NCI-H69 (cell line): ENCODE data around the gene HIVEP3.
A peak's percentile ranks its signal among the peaks of the same experiment; 100 is the strongest.

Experiments
- DNase-seq: peaks from one replicate; lab custom pipeline; 2025; lab: John Stamatoyannopoulos, UW

The HIVEP3 gene

DNA sequence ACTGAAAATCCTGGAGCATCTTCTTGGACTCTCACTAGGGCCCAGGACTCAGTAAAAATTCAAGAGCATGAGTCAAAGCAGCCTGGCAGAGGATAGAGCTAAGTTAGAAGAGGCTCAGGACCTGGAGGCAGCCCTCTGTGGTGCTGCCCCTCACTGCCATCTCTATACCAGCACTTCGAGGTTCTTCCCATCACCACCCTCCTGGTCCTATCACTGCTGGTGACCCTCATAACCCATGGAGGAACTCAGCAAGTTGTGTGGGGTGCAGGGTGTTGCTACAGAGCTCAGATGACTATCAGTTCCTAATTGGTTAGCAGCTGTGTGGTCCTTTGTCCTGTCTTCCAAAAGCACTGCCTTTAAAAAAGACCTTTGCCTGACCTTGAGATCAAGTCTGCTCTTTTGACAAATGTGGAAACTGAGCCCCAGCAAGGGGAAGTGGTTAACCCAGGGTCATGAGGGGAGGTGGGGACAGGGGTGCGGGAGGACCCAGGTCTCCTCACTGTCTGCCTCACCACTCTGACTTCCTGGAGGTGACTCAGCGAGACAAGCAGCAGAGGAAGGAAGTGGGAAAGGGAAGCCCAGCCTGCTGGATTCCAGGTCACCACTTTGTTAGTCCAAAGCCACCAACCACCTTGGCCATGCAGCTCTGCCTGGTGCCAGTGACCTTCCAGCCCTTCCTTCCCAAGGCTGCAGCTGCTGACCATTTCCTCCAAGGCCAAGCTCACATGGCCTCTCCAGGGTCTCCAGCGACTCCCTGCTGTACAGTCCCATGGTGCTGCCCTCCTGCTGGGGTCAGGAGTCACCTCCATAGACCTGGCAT, 234.8 kb downstream of the HIVEP3 start:
- DNase-seq: no peak

GRCh38 chr1:41682845-41683625, 235.7 kb downstream of the HIVEP3 start:
- no peak for DNase-seq

DNA sequence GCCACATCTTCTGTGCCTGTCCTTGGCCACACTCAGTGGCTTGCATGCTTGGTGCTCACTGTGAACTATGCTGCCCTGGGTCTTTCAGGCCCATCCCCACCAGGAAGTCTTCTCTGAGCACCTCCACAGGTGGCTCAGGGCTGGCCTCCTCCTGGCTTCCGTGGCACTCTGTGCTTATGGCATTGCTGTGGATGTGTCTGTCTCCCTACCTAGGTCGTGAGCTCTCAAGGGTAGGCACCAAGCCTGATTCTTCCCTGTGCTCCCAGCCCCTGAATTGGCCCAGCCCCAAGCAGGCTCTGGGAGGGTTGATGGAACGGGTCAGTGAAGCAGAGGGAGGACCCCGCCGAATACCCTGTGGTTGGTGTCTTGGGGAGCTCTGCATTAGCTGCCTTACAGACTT, 236.6 kb downstream of the HIVEP3 start:
- no peak for DNase-seq

- DNase-seq: no peak
These were observed 237.2 kb downstream of the HIVEP3 start for GRCh38 chr1:41681331-41682098.

- DNase-seq: no peak
These were observed 238.7 kb downstream of the HIVEP3 start for GRCh38 chr1:41679994-41680393.

DNA sequence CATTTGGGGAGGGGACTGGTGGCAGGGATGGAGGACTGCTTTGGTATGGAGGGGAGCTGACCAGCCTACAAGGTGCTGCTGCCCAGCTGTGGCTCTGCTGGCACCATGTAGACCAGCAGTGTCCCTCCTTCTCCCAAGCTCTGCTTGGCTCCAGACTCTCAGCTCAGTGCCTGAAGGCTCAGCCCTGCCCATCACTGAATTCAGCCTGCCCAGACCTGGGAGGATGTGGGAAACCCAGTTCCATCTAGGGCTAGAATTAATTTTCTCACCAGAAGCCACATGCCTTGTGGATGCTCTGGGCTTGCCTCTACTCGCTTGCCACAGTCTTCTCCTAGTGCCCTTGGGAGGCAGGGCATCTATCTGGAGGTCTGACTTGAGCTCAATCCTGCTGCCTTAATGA, 239.2 kb downstream of the HIVEP3 start:
- no peak for DNase-seq

GRCh38 chr1:41678111-41678878, 240.4 kb downstream of the HIVEP3 start:
- no peak for DNase-seq

GRCh38 chr1:41677620-41678019, 241.1 kb downstream of the HIVEP3 start:
- DNase-seq: no peak

- DNase-seq: no peak
These were observed 243.3 kb downstream of the HIVEP3 start for GRCh38 chr1:41675401-41675800.

- peak; percentile 80 for DNase-seq
These were observed 244.2 kb downstream of the HIVEP3 start for GRCh38 chr1:41674522-41674921.

- DNase-seq: peak; percentile 30
These were observed 244.9 kb downstream of the HIVEP3 start for GRCh38 chr1:41673806-41674205.

- peak; percentile 5 for DNase-seq
These were observed 245.3 kb downstream of the HIVEP3 start for GRCh38 chr1:41673378-41673777.

- no peak for DNase-seq
These were observed 245.9 kb downstream of the HIVEP3 start for GRCh38 chr1:41672641-41673361.

- peak; percentile 28 for DNase-seq
These were observed 246.5 kb downstream of the HIVEP3 start for GRCh38 chr1:41672173-41672572.

DNA sequence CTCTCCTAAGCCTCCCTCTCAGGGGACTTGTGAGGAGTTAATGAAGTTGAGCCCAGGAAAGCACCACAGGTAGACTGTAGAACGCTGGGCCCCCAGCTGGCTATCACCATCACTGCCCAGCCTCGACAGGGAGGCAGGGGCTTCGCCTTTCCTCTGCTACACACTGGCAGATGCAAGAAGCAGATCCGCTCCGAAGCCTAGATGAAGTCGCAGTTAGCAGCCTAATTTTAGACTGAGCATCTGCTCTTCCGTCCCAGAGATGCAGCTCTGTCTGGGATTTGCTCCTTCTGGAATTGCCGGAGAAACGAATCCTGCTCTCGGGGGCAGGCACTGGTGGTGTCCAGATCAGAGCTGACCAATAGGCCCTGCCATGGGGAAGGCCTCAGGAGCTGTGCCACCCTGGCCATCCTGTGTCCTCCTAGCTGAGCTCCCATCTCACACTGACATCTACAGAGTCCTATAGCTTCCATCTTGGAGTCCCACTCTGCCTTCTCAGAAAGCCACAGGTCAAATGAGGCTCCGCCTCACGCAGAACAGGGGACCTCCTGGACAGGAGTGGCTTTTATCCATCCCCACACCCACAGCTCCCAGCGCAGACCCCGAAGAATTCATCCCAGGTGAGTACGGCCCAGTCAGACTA, 247.5 kb downstream of the HIVEP3 start:
- DNase-seq: no peak

GRCh38 chr1:41670217-41670957, 248.3 kb downstream of the HIVEP3 start:
- DNase-seq: no peak

GRCh38 chr1:41668967-41669366, 249.8 kb downstream of the HIVEP3 start:
- no peak for DNase-seq

- no peak for DNase-seq
These were observed 250.6 kb downstream of the HIVEP3 start for GRCh38 chr1:41668054-41668660.

GRCh38 chr1:41666981-41667631, 251.6 kb downstream of the HIVEP3 start:
- DNase-seq: peak; percentile 72
